ENCODE measurements around the gene CFAP61.
A peak's percentile ranks its signal among the peaks of the same experiment; 100 is the strongest.
"Not testable (repeated sequence)": the region's sequence is repeated elsewhere in the genome, so short reads cannot be mapped to it uniquely, and the experiment has no call there.

Gene CFAP61, protein sequence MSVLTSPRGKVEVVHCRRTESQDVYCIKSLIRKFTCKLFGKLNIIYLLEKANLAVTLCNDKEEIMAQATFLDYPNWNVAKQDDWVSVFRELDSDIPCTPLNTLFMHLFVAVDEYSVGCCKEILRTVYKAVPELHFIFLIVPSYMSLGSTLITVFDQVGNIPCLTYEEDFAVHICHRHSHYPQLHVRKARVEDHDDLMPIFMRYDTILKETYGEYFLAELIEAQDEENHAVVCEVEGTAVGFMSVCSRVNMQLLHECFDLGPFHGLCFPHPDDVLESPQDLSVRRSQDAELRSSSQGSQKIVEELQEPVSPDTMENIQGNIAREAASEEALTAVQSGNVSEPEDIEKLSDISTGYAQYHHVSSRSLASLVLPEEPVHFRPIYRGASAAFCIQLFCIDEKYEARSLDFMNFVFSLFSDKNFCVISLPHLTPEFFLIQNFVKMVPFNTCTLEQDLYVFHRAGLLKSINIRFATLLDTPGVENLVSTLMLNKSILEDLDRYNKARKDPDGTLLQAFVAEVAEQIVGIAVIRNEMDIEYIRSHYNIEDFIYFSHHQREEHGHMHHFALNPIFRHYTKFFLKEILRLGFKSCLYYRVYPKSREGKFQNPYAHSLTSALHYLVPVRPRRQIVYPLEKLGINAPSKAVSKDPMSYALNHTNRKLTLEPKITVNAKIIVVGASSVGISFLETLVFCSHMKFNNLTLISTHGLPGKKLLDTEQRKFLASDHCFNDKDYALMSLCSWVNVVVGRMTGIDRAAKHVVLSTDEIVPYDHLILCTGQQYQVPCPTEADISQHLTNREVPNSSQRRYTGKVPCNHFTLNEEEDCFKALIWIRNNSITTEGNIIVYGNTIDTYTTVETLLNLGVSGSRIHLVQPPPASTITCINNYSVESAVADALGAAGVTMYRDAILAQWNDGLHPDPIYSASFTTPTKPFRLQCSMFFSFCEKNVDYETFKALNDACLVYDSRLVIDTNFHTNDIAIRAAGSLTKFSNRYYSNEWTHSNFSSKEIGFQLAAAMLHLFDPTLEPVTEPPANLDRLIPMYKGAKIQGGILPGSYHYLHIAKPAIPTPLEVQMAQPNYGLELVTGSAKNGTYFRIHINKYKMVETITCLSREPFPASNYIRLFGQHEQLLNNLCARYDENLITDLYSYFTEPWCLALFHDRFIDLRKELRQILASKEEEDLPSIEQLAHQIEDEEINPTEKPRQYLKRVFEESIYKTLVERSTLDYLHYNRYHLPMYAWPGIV

DNA sequence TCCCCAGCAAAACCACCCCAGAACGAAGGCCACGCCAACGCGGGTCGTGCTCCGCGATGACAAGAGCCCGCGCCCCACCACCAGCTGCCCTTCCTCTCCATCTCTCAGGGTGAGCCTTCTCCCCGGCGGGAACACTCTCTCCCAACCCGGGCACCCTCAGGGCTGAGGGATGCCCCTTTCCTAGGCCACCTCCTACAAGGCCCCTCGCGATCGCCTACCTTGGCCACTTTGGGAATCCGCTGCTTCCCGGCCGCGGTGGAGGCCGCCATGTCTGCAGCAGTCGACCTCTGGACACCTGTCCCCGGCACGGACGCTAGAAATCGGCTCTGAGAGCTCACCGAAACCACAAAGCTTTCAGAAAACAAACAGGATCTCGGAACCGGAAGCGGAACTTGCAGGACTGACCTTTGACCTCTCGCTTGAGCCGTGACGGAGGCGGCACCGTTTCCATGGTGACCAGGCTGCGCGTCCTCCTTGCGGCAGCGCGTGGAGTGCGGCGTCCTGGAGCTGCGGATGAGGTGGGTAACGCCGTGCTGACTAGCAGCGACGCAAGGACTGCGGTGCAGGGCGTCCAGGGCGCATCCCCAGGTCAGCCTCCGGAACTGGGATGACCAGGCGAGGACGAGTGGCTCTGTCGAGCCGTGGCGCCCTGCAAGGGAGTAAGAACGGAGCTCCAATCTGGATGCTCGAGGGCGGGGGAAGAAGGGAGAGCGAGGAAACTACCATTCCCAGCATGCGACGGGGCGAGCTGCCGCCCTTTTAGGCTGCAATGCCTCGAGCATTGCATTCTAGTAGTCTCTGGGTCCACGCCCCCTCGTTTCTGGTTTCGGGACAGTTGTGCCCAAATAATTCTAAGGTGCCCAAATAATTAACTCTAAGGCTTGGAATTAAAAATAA lies at the start of gene CFAP61, which contains the start of gene CRNKL1:
Gene CFAP61, plus strand, starts transcription at position 459 of the 897 bp plus-strand sequence. CDS start 4,122 bp downstream, outside the sequence.
Gene CRNKL1, minus strand, starts transcription at position 393 of the 897 bp plus-strand sequence. Its CDS starts 124 bp downstream, at position 269.
- DNase-seq, result peak; percentile 98

DNA sequence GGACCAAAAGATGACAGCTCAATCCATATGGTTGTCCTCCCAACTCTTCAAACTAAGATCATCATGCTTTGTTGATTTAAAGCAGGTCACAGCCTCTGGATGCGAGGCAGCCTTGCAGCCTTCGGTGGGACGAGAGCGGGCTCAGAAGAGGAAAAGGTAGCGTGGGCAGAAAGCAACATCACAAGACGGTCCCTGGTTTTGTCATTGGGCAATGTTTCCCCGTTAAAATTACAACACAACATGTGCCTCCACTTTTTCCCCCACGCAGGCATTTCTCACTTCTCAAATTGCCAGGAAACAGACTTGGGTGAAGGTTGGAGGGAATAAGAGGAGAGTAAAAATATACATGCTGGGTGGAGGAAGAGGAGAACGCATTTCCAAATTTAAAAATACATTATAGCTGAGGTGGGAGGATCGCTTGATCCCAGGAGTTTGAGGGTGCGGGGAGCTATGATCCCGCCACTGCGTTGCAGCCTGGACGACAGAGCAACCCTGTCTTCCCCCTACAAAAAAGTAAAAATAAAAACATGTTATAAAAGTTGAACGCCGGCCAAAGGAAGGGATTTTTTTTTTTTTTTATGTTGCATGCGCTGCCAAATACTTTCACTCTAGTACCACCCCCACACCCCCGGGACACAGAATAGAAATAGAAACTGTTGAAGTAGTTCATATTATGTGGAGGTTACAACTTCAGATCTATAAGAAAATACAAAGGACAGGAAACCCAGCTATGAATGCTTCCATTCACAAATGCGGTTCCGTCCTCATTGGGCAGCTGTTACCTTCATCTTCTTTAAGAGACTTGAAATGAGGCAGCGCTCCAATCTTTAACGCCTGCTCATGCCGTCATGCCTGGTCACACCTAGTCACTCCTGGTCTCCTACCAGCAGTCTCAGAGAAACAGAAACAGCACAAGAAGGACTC lies 49.0 kb upstream of the CFAP61 start:
- DNase-seq, result peak; percentile 29

DNA sequence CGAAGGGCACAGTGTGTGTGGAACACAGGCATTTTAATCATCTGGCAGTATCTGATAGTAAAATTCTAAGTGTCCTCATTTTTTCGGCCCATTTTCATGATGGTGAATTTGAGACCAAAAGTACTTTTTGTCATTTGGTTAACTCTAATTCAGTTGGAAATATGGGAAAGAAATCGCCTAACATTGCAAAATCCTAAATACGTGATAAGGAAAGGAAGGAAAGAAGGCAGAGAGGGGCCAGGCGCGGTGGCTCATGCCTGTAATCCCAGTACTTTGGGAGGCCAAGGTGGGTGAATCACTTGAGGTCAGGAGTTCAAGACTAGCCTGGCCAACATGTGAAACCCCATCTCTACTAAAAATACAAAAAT lies 48.4 kb upstream of the CFAP61 start:
- DNase-seq, result not testable (repeated sequence)

DNA sequence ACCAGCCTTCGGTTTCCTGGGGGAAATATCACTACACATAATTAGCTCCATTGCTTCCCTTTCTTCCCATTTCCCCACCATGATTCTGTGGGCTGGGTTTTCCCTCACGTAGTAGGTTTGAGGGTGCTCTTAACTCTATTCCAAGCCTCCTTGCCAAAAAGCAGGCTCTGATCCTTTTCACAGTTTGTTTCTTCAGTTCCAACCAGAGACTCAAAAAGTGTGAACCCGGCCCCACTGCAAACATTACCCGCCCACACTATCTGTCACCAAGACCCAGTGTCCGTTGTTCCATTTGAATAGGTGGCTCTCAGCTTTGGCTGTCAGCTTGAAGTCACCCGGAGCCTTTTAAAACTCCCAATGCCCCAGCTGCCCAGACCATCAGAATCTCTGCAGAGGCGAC lies 47.0 kb upstream of the CFAP61 start:
- no peak for DNase-seq

DNA sequence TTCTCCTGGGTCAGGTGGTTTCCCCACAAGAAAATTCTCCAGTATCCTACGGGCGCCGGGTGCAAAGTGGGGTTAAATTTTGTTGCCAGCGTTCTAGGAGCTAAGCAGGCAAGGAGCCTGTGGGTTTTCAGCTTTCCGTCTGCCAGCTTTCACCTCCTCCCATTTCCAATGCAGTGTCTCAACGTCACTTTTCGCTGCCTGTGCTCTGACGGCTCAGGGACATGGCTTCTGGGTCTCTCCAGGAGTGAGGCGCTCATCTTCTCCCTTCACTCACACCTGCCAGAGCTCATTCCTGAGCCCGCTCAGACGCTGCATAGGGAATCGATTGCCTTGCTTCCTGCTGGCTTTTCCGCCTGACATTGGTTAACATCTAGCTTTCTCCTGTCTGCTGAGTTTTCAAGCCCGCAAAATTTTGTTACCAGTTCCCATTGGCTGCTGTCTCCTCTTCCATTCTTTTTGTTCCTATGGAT lies 42.5 kb upstream of the CFAP61 start:
- no peak for DNase-seq

DNA sequence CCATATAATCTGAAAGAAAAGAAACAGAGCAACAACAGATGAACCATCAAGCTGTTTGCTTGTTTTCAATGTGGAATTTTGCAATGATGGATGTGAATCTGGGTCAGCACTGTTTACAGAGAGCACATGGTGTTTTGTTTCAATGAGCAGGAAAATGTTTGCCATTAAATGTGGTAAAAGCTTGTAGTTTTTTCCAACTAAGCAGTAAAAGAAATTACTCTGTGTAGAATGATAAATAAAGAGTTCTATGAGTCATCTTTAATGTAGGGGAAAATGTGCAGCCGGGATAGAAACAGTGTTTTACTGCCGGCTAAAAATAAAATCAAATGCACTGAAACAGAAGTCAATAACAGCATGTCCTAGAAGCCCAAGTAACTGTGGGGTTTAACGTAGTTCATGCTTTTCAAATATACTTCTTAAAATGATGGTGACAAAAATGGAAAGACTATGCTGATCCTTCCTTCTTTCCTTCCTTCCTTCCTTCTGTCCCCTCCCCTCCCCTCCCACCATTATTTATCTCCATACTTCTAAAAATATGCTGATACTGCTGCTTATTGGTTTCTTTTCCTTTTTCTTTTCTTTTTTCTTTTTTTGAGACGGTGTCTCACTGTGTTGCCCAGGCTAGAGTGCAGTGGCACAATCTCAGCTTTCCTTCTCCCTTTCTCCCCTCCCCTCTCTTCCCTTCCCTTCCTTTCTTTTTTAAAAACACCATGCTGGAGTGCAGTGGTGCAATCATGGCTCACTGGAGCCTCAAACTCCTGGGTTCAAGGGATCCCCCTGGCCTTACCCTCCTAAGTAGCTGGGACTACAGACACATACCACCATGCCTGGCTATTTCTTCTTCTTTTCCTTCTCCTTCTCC lies 41.5 kb upstream of the CFAP61 start:
- no peak for DNase-seq

DNA sequence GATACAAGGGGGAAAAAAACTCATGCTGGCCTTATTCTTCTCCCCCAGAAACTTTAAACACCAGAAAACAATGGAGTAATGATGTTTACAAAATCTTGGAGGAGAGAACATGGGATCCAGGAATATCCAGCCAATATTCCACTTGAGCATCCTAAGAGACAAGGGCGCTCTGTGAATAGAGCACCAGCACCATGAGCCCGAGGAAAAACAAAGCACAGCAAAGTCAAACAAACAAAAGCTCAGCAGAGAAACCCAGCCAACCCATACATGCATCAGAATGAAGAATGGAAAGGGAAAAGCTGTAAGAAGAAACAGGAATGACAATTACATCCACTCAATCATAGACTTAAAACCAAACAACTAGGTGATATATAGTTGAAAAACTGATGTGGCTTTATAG lies 39.8 kb upstream of the CFAP61 start:
- no peak for DNase-seq

DNA sequence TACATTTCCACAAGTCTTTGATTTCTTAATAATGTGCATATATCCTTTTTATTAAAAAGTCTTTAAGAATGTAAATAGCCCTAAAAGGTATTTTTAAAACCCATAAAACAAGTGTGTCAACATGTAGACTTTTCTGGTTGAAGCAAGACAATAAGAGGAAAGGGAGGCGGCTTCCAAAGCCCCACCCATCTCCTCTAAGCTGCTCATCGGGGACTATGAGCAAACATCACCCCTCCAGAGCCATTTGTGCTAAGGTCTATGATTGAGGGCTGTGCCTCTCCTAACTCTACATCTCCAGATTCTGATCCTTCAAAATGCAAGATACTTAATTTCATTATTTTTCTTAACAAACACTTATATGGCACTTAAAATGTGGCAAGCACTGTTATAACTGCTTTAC lies 37.7 kb upstream of the CFAP61 start:
- DNase-seq, result peak; percentile 45

DNA sequence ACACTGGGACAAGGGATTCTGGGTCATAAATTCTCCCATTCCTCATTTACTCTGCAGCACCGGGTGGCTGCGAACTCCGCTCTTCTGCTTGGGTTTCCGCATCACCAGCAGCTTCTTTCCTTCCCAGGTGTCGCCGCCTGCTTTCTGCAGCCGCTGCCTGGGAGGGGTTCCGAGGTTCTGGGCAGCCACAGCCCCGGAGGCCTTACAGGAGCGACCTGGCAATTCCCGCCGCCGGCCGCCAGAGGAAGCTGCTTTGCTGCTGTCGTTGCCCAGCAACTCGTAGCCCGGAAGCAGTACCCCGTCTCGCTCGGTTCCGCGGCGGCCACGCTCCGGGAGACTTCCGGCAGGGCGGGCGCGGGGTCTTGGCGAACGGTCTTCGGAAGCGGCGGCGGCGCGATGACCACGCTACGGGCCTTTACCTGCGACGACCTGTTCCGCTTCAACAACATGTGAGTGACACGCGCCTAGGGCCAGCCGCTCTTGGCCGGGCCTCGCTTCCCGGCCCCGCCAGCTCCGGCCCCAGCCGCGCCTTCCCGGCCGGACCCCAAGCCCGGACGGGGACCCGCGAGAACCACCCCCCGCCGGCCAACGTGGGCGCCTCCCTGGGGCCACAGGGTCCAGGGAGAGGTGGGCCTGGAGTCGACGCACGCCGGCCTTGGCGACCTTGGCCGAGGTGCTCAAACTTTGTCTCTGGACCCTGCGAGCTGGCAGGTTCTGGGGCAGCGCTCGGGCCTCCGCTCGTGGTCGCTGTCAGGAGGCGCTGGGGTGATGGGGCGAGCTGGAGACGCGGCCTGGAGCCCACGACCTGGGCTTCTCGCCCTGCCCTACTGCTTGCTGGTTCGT lies 35.1 kb upstream of the CFAP61 start, which contains the start of gene NAA20:
Gene NAA20, plus strand, starts transcription at position 362 of the 843 bp plus-strand sequence. Its CDS starts 35 bp downstream, at position 397.
- DNase-seq, result peak; percentile 95

DNA sequence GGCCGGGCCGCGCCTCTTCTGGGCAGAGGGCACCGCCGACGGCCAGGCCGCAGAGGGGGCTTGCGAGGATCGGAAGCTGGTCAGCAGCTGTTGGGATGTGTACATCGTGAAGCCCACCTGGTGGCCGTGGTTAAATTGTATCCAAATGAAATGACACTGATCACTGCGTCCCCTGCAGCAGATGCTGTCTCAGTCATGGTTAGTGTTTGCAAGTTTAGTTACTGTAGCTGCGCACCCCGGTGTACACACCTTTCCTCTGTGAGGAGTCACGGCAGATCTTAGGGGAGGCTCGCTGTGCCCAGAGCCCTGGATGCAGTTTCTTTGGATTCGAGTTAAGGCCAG lies 34.5 kb upstream of the CFAP61 start:
- DNase-seq, result peak; percentile 31

DNA sequence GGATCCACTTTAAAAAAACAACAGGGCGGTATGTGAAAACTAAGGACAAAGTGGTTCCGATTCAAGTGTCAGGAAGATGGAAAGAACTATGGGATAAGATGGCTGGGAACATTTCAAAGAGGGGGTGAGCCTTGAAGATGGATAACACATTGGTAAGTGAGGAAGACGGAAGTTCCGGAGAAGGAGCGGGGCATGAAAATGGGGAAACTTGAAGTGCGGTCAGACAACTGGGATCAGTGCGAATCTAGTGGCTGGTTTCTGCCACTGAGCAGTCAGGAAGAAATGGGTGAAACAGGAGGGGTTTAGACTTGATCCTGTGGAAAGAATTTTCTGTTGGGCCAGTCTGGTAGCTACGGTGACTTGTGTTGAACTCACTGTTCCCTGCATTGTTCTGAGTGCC lies 34.0 kb upstream of the CFAP61 start:
- DNase-seq, result no peak

DNA sequence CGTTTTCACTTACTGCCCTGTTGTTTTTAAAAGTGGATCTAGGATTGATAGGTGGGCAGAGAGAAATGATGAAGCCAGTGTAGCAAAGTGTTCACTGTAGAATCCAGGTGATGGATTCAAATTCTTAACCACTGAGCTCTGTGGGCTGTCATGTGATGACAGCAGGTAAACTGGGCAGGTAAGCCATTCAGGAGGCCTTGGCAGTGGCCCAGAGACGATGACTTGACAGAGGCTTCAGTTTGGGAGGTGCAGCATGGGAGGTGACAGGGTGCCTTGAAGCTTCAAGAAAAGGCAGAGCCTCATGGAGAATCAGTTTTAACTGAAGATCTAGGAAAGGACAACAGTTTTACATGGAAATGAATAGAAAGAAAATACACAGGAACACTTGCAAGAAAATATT lies 33.2 kb upstream of the CFAP61 start:
- DNase-seq, result no peak

DNA sequence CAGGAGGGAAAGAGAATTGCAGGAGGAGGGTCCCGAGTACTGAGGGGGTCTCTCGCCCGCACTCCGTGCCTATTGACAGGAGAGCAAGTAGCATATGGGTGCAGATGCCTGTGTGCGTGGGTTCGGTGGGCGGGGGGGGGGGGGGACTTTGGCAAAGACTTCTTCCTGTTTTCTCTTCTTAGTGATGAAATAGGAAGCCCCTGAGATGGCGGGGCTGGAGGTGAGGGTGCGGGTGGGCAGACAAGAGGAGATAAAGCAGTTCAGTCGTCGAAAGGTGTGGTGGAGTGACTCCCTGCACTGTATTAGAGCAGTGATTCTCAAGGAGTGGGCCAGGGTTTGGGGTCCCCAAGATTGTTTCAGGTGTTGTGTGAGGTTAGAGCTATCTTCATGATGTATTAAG lies 31.4 kb upstream of the CFAP61 start:
- no peak for DNase-seq

DNA sequence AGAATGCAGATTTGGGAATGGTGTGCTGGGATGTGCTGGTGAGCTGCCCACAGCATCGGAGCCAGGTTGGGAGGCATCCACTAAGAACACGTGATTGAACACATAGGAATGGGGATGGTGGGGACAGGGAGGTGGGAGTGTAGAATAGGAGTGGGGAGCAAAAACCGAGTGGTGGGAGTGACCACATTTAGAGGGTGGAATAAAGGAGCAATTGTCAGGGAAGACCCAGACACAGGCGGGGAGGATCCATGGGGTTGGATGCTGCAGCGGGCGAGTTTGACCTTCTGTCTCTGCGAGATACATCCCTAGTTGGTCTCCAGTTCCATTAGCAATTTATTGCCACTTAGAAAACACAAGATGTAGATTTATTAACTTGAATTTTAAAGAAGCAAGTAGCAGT lies 30.5 kb upstream of the CFAP61 start:
- DNase-seq, result no peak

DNA sequence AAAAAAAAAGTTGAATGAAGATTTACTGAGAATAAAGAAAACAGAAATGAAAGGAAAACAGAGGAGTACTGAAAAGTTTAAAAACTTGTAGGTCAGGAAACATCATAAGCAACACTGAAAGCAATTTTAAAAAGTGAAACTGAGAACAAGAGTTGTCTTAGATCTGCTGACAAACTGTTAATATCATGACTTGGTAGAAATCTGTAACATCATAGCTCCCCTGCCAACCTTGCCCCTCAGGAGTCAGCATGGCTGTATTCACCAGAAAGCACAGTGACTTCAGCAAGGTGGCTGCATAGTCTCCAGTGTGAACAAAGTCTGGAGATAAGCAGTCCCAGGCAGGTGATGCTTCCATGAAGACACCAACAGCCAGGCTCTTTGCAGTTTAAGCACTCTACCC lies 29.8 kb upstream of the CFAP61 start:
- no peak for DNase-seq

DNA sequence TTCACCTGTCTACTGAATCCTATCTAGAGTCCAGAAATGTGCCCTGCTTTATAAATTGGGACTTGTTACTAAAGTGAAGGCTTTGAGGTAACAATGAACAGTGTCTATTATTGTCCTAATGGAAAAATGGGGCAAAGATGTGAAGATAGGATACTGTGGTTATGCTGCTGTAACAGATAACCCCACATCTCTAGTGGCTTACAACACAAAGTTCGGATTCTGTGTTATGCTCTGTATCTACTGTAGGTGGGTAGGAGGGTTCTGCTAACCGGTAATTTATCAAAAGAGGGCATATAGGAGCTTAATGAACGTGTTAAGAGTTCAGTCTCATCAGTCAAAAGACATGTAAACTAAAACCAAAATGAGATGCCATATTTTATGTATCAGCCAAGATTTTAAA lies 28.9 kb upstream of the CFAP61 start:
- no peak for DNase-seq

DNA sequence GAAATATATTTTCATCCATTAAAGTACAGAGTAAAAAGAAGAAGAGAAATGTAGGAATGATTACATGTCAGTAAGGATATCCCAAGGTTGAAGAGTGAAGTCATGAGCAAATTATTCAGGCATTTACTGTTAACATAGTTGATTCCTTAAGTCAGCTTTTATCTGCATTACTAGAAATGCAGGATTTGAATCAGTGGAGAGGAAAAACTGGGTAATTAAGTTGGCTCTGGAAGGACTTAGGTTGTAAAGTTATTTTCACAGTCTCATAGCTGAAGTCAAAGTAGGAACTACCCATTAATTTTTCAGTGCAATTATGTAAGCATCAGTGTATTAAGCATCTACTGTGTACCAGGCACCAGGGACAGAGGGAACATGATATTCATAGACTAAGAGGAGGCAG lies 27.4 kb upstream of the CFAP61 start:
- no peak for DNase-seq

DNA sequence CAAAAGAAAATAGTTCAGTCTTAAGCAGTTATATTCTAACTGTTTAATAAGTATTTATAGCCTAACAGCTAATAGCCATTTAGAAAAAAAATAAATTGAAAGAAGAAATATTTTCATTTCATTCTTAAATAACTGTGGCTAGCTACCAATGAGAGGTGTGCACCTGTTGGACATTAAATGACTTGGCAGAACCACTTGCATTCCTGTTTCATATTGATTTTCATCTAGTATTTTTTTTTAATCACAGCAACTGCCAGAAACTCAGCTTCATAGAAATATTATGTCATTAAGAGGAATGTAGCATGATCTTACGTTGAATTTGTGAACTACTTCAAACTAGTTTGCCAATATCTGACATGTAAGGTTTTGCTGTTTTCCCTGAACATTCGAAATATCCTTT lies 25.0 kb upstream of the CFAP61 start:
- no peak for DNase-seq

DNA sequence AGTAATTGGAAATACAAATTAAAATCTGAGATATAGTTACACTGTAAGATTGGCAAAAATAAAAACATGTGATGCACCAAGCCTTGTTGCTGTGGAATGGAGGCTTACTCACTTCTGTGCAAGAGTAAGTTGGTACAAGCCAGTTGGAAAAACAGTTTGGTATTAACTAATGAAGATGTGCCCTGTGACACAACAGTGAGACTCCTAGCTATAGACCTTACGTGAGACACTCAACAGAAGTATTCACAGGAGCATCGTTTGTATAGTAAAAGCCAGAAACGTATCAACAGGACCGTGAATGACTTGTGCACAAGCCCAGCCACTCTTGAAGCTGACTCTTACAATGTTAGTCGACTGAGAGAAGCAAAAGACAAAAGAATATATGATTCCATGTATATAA lies 20.5 kb upstream of the CFAP61 start:
- no peak for DNase-seq
